NB4 (cell line): ENCODE measurements around the gene MEI4.
"Not testable (repeated sequence)": the region's sequence is repeated elsewhere in the genome, so short reads cannot be mapped to it uniquely, and the experiment has no call there.

Experiments used
- DNase-seq: peaks from one replicate; pipeline ENCODE4 v3.0.0; 2010; ENCODE audit warnings: low read depth
- H3K4me3 ChIP-seq: one replicate; pipeline ENCODE4 v1.5.1; 2011; ENCODE audit warnings: mild to moderate bottlenecking, low read depth, low read length, moderate library complexity
- CTCF ChIP-seq: IDR thresholded peaks from one replicate; pipeline ENCODE4 v1.5.1; 2012; ENCODE audit warnings: low read depth, low read length
- MAX ChIP-seq: IDR thresholded peaks from 2 replicates; pipeline ENCODE4 v1.6.1; 2011; ENCODE audit warnings: low read depth, low read length
- MYC ChIP-seq: IDR thresholded peaks from 2 replicates; pipeline ENCODE4 v1.6.1; 2011; ENCODE audit warnings: low read depth, low read length
- POLR2A ChIP-seq: IDR thresholded peaks from 2 replicates; pipeline ENCODE4 v1.6.1; 2011; ENCODE audit warnings: mild to moderate bottlenecking; ENCODE audit not compliant: insufficient read length; ENCODE audit errors: extremely low read depth

MEI4 gene

GRCh38 chr6:77633993-77634715, 18.7 kb upstream of the MEI4 start:
- DNase-seq: no peak
- no peak overlapping the region for H3K4me3 ChIP-seq
- TF ChIP-seq CTCF (no peak), MYC (no peak), MAX (no peak), POLR2A (no peak)

DNA sequence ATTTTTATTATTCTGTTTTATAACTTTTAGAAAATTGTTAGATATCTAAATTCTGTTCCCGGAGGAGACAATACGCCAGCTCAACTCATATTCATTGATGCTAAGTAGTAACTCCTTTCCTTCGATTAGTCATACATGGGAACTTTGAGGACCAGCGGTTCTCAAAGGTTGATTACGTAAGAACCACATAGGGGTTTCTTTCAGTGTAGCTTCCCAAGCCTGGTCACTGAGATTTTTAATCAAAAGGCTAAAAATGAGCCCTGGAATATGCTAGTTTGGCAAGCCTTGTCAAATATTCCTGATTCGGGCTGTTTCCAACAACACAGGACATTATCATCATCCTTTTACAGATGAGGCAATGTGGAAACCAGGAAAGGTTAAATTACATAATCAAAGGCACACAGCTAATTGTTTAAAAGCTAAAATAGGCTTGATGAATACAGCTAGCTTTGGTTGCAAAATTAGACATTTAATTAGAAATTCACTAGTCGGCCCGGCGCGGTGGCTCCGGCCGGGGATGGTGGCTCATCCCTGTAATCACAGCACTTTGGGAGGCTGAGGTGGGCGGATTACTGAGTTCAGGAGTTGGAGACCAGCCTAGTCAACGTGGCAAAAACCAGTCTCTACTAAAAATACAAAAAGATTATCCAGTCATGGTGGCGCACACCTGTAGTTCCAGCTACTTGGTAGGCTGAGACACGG, 14.6 kb upstream of the MEI4 start:
- TF ChIP-seq MYC (no peak), CTCF (no peak), POLR2A (no peak), MAX (no peak)
- no peak overlapping the region for H3K4me3 ChIP-seq
- DNase-seq: peak; percentile 14

GRCh38 chr6:77644102-77644705, 8.6 kb upstream of the MEI4 start:
- H3K4me3 ChIP-seq: no peak overlapping the region
- TF ChIP-seq MAX: no peak
- TF ChIP-seq POLR2A: no peak
- TF ChIP-seq CTCF: no peak
- TF ChIP-seq MYC: no peak
- no peak for DNase-seq

DNA sequence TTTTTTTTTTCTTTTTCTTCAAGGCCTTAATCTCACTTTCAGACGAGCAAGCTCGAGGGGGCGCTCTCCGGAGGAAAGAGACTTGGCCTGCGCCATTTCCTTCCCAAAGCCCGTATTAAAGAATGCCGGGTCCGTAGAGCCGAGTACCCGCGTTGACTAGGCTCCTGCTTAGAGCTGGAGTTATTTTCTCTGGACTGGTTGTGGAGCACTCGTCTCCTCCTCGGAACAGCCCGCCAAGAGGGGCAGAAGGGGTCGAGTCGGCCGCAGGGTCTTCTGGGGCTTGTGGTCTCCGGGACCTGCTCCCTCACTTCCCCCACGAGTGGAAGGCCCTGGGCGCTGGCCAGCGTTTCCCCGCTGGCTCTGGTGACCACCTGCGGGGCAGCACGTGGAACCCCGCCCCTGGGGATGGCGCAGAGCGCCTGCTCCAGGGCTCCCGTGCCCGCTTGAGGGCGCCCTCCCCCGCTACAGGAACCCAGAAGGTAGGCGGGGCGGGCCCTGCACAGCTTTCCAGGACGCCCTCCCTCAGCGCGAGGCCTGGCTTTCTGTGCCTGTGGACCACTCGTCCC, 2.7 kb upstream of the MEI4 start:
- no peak overlapping the region for H3K4me3 ChIP-seq
- DNase-seq: no peak
- TF ChIP-seq MYC (no peak), MAX (no peak), CTCF (no peak), POLR2A (no peak)

DNA sequence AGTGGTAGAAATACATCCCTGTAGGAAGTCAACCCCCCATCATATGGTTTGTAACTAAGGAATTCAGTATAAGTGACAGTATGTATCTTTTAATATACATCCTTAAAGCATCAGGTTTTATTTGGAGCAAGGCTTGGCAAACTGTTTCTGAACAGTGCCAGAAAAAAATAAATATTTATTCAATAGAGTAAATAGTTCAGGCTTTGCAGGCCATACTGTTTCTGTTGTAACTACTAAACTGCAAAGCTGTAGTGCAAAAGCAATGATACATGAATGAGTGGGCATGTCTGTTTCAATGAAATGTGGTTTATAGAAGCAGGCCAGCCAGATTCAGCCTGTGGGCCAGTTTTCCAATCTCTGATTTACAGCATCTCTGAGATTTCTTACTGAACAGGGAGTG, 977 bp downstream of the MEI4 start:
- no peak overlapping the region for H3K4me3 ChIP-seq
- no peak for TF ChIP-seq MYC
- TF ChIP-seq CTCF: no peak
- no peak for TF ChIP-seq MAX
- no peak for TF ChIP-seq POLR2A
- no peak for DNase-seq

- not testable (repeated sequence) for H3K4me3 ChIP-seq, DNase-seq
Measured at GRCh38 chr6:77655035-77655434, 2.2 kb downstream of the MEI4 start.
